ENCODE measurements around the gene SEMA3B.

DNA sequence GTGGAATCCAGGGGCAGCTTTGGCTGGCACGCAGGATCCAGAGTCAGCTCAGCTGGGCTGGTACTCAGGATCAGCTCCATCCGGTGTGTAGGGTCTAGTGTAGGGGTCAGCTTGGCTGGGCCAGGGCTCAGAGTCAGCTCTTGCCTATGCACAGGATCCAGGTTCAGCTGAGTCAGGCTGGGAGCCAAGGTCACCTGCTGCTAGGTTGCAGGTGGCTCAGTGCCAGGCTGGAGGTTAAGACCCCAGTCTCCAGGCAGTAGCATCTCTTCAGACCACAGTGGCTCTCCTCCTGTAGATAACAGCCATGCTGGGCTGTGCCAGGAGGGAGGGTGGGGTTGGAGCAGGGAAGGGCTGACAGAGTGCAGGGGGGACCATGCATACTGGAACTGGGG is 28.4 kb downstream of the SEMA3B start:
- TF ChIP-seq, protein P1, sequence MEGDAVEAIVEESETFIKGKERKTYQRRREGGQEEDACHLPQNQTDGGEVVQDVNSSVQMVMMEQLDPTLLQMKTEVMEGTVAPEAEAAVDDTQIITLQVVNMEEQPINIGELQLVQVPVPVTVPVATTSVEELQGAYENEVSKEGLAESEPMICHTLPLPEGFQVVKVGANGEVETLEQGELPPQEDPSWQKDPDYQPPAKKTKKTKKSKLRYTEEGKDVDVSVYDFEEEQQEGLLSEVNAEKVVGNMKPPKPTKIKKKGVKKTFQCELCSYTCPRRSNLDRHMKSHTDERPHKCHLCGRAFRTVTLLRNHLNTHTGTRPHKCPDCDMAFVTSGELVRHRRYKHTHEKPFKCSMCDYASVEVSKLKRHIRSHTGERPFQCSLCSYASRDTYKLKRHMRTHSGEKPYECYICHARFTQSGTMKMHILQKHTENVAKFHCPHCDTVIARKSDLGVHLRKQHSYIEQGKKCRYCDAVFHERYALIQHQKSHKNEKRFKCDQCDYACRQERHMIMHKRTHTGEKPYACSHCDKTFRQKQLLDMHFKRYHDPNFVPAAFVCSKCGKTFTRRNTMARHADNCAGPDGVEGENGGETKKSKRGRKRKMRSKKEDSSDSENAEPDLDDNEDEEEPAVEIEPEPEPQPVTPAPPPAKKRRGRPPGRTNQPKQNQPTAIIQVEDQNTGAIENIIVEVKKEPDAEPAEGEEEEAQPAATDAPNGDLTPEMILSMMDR (IDR thresholded peaks at IDR 0.05) = no peak
- no peak for TF ChIP-seq EP300 (IDR thresholded peaks at IDR 0.05)
- no peak for TF ChIP-seq POLR2A (IDR thresholded peaks at IDR 0.05)
